ENCODE data around the gene DNAJA1. TPM values are rescaled to one million over a fixed set of nuclear protein-coding genes. Genes with fewer than 3 reads are reported as not detected.
A peak's percentile ranks its signal among the peaks of the same experiment; 100 is the strongest.
"Not testable (repeated sequence)": the region's sequence is repeated elsewhere in the genome, so short reads cannot be mapped to it uniquely, and the experiment has no call there.

The DNAJA1 gene
- total RNA-seq (2014; rRNA removed; shearing (Covaris generic); ENCODE audit: low replicate concordance): 112 and 128 TPM in 2 replicates

DNA sequence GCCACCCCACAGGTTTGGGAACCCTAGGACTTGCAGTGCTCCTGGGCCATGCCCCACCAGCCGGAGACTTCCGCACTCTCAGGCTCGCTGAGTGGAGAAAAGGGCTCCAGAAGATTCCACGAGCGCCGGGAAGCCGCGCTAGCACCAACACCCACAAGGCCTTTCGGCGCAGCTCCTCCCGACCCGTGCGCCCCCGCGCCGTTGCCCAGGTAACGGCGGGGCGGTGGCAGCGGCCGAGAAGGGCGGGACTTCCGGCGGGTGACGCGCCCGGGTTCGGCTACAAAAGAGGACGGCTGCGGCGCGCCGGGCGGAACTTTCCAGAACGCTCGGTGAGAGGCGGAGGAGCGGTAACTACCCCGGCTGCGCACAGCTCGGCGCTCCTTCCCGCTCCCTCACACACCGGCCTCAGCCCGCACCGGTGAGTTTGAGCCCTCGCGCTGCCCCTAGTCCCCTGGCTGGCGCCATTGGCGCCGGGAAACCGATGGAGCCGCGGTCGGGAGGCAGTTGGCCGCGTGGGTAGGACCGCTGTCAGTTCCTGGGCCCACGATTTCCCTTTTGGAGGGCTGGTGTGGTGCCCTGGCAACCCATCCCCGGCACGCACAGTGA lies at the start of gene DNAJA1:
DNAJA1 (plus strand) TSS at position 308 of the 606 bp plus-strand sequence. CDS start 1,212 bp downstream, outside the sequence.
- in situ Hi-C loops (cut with HindIII; ENCODE audit: low pct_unique_long_range_greater_than_20kb, low sequenced_read_pairs): no loop called here
- peak; percentile 89 for DNase-seq (ENCODE audit: low read depth)

GRCh38 chr9:32978051-32978450 lies 47.0 kb upstream of the DNAJA1 start:
- in situ Hi-C loops (cut with HindIII; ENCODE audit: low pct_unique_long_range_greater_than_20kb, low sequenced_read_pairs): loop anchor here (25.0 kb wide), 1 partner anchor 416 kb away; the partner anchor contains the start of genes NDUFB6, SMIM27 and TOPORS

GRCh38 chr9:32986971-32987370 lies 38.1 kb upstream of the DNAJA1 start:
- in situ Hi-C loops (cut with HindIII; ENCODE audit: low pct_unique_long_range_greater_than_20kb, low sequenced_read_pairs): loop anchor here (25.0 kb wide), 1 partner anchor 425 kb away; the partner anchor contains the start of genes NDUFB6, SMIM27 and TOPORS
- DNase-seq (ENCODE audit: low read depth): no peak

More at GRCh38 chr9:32978051-32978450, 47.0 kb upstream of the DNAJA1 start:
- no peak for DNase-seq (ENCODE audit: low read depth)

DNA sequence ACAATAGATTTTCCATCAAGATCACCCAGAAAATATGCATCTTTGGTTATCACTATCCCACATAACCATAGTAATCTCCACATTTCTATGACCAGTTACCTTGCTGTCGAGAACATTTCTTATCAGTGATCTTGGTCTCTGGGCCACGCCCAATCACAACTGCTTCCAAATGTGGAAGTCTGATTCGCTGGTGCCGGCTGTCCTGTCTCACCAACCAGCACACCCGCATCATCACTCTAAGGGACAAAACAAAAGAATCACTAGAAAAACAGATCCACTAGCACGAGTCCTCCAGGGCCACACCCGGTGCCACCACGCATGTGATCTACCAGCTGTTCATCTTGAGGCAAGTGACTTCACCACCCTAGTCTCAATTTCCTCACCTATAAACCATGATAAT lies 35.4 kb upstream of the DNAJA1 start:
- in situ Hi-C loops (cut with HindIII; ENCODE audit: low pct_unique_long_range_greater_than_20kb, low sequenced_read_pairs): loop anchor here (25.0 kb wide), 1 partner anchor 427 kb away; the partner anchor contains the start of genes NDUFB6, SMIM27 and TOPORS
- peak; percentile 22 for DNase-seq (ENCODE audit: low read depth)

DNA sequence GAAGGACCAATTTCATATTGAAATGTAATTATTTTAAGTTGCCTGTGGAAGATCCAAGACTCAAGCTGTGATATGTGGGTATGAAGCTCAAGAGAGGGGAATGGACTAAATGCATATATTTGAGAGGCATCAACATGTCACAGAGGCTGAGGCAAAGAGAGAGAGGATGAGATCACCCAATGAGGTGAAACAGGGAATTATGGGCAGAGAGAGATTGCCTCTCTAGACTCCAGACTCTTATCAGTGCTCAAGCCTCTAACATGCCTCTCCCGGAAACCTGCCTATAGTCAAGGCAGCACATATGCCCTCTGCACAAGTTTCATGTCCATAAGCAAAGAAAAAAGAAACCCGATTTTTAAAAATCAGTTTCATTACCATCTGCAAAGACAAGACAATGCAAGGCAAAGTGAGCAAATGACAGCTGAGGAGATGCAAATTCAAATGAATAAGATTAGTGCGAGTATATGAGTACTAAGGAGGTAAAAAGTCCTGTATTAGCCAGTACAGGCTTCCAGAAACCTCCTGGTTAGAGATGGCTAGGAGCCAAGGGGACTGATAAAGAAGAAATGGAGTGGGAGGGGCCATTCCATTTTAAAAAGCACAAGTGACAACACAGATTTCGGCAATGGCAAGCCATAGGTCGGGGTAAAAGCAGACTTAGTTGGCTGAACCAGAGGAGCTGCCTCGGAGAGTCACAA lies 33.0 kb upstream of the DNAJA1 start:
- in situ Hi-C loops (cut with HindIII; ENCODE audit: low pct_unique_long_range_greater_than_20kb, low sequenced_read_pairs): loop anchor here (25.0 kb wide), 1 partner anchor 430 kb away; the partner anchor contains the start of genes NDUFB6, SMIM27 and TOPORS
- no peak for DNase-seq (ENCODE audit: low read depth)

DNA sequence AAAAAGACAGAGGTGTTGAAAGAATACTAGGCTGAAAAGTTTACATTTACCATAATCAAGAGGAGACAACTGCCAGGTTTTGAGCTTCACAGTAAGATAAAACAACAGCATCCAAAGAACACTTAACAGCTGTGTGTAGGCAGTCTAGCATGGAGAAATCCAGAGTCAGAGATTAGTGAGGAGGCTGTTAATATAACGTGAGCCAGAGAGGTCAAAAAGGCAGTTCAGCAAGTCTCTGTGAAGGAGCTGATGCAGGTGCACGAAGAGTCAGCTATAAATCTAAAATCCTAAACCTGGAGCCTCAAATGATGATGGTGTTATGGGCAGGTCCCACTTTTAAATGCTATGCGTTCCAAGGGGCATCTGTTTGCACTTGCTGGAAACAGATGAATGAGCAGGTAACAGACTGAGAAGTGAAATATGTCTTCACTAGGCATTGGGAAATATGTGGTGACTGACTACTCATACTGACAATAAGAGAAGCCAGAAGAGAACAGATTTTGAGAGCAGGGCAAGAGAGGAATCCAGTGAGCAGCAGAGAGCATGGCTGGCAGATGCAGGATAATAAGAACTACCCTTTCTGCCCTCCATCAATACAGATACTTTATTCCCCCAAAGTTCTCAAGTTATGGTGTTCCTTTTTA lies 32.4 kb upstream of the DNAJA1 start:
- no peak for DNase-seq (ENCODE audit: low read depth)
- in situ Hi-C loops (cut with HindIII; ENCODE audit: low pct_unique_long_range_greater_than_20kb, low sequenced_read_pairs): loop anchor here (25.0 kb wide), 1 partner anchor 430 kb away; the partner anchor contains the start of genes NDUFB6, SMIM27 and TOPORS

DNA sequence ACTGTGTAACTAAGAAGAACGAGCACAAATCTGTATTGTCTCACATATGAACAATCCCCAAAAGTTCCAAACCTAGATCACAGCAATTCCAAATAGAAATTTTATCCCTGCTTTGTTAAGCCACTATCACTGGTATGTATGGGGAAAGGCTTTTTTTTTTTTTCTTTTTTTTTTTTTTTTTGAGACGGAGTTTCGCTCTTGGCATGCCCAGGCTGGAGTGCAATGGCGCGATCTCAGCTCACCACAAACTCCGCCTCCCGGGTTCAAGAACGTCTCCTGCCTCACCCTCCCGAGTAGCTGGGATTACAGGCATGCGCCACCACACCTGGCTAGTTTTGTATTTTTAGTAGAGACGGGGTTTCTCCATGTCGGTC lies 24.4 kb upstream of the DNAJA1 start:
- in situ Hi-C loops (cut with HindIII; ENCODE audit: low pct_unique_long_range_greater_than_20kb, low sequenced_read_pairs): not testable (repeated sequence)
- DNase-seq (ENCODE audit: low read depth): peak; percentile 30

DNA sequence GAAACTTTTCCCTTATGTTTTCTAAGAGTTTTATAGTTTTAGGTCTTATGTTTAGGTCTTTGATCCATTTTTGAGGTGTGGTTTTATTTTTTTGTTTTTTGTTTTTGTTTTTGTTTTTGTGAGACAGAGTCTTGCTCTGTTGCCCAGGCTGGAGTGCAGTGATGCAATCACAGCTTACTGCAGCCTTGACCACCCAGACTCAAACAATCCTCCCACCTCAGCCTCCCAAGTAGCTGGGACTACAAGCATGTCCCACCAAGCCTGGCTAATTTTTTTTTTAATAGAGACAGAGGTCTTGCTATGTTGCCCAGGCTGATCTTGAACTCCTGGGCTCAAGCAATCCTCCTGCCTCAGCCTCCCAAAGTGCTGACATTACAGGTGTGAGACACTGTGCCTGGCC lies 19.7 kb upstream of the DNAJA1 start:
- DNase-seq (ENCODE audit: low read depth); in situ Hi-C loops (cut with HindIII; ENCODE audit: low pct_unique_long_range_greater_than_20kb, low sequenced_read_pairs): not testable (repeated sequence)

DNA sequence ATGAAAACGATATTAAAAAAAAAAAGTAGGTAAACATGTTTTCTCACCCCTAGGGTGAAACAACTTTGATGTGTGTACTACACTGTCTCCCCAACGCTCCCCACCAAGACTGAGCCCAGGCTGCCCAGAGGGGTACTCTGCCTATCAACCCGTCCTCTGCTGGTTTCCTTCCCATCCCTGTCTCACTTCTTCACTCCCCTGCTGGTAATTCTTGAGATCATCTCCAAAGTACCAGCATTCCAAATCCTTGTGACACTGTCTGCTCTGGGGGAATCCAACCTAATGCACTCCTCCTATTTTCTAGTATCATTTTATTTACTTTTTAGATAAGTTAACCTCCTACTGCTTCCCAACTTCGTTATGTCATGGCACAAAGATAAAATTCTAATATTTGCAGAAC lies 17.3 kb upstream of the DNAJA1 start:
- DNase-seq (ENCODE audit: low read depth): no peak
- in situ Hi-C loops (cut with HindIII; ENCODE audit: low pct_unique_long_range_greater_than_20kb, low sequenced_read_pairs): no loop called here

GRCh38 chr9:33011831-33012230 lies 13.2 kb upstream of the DNAJA1 start:
- in situ Hi-C loops (cut with HindIII; ENCODE audit: low pct_unique_long_range_greater_than_20kb, low sequenced_read_pairs): no loop called here
- DNase-seq (ENCODE audit: low read depth): no peak

GRCh38 chr9:33012328-33013069 lies 12.6 kb upstream of the DNAJA1 start:
- in situ Hi-C loops (cut with HindIII; ENCODE audit: low pct_unique_long_range_greater_than_20kb, low sequenced_read_pairs): no loop called here
- DNase-seq (ENCODE audit: low read depth): no peak

GRCh38 chr9:33013962-33014664 lies 11.0 kb upstream of the DNAJA1 start:
- no peak for DNase-seq (ENCODE audit: low read depth)
- in situ Hi-C loops (cut with HindIII; ENCODE audit: low pct_unique_long_range_greater_than_20kb, low sequenced_read_pairs): no loop called here

- in situ Hi-C loops (cut with HindIII; ENCODE audit: low pct_unique_long_range_greater_than_20kb, low sequenced_read_pairs): no loop called here
- DNase-seq (ENCODE audit: low read depth): no peak
Observed at GRCh38 chr9:33014665-33015014, 10.4 kb upstream of the DNAJA1 start.

- in situ Hi-C loops (cut with HindIII; ENCODE audit: low pct_unique_long_range_greater_than_20kb, low sequenced_read_pairs): no loop called here
- no peak for DNase-seq (ENCODE audit: low read depth)
Observed at GRCh38 chr9:33017283-33018041, 7.6 kb upstream of the DNAJA1 start.

DNA sequence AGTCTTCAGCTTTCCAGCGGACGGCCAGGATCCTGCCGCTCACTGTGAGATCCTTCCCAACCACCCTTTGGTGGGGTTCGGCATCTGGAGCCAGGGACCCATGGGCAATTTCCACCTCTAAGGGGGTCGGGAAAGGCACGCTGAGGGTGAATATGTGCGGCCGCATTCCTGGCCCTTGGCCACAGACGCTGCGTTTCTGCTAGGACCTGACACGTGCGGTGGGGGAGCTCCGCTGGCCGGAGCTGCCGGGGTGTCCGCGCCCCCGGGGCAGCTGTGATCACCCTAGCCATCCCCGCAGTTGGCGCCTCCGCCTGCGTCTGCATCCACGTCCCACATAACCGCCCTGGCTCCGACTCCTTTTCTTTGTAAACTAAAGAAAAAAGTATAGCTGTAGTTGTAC lies 5.3 kb upstream of the DNAJA1 start:
- no peak for DNase-seq (ENCODE audit: low read depth)
- in situ Hi-C loops (cut with HindIII; ENCODE audit: low pct_unique_long_range_greater_than_20kb, low sequenced_read_pairs): no loop called here

GRCh38 chr9:33022303-33022702 lies 2.8 kb upstream of the DNAJA1 start:
- in situ Hi-C loops (cut with HindIII; ENCODE audit: low pct_unique_long_range_greater_than_20kb, low sequenced_read_pairs): no loop called here
- no peak for DNase-seq (ENCODE audit: low read depth)

- in situ Hi-C loops (cut with HindIII; ENCODE audit: low pct_unique_long_range_greater_than_20kb, low sequenced_read_pairs): no loop called here
- no peak for DNase-seq (ENCODE audit: low read depth)
Observed at GRCh38 chr9:33022755-33023154, 2.3 kb upstream of the DNAJA1 start.
